GM18526 (cell line): ENCODE data around the gene XRN2.

Source experiments
- POLR2A ChIP-seq: IDR thresholded peaks from 3 replicates; pipeline ENCODE4 v1.6.1; 2011; ENCODE audit not compliant: insufficient read length; ENCODE audit errors: extremely low read depth

The XRN2 gene

DNA sequence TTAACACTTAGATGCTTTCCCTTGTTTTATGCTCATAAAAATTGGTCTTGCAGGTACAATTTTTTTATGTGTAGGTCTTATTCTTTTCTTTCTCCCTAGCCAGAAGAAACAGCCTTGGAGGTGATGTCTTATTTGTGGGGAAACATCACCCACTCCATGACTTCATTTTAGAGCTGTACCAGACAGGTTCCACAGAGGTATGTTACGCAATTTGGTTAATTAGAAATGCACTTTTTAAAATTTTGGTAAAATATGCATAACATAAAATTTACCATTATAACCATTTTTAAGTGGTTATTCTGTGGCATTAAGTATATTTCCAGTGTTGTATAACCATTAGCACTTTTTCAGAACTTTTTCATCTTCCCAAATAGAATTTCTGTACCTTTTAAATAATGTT lies 52.9 kb downstream of the XRN2 start:
- TF ChIP-seq POLR2A = no peak

DNA sequence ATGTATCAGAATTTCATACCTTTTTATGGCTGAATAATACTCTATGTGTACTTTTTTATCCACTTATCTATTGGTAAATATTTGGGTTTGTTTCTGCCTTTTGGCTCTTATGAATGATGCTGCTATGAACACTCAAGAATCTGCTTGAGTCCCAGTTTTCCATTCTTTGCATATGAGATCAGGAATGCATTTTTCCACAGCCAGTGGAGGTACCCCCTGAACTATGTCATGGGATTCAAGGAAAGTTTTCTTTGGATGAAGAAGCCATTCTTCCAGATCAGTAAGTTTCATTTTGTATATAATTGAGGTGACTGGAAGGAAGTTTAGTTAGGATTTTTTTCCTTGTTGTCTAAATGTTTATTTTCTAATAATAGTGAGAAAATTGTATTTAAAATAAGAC lies 53.3 kb downstream of the XRN2 start:
- no peak for TF ChIP-seq POLR2A

DNA sequence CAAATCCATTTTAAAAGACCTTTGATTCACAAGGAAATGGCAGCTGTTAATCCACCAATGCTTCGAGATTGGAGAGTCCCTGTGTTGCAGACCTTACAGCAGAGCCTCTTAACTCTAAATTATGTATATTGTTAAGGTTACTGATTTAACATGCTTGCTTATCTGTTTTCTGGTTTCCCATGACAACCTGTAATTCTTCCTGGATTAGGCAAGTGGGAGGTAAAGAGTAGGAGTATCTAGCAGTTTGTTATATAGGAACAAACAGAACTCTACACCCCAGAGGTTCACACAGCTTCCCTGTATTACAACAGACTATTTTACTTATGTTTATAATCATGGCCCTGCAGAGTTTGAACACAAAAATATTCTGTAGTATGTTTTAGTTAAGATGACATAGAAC lies 54.7 kb downstream of the XRN2 start:
- no peak for TF ChIP-seq POLR2A

DNA sequence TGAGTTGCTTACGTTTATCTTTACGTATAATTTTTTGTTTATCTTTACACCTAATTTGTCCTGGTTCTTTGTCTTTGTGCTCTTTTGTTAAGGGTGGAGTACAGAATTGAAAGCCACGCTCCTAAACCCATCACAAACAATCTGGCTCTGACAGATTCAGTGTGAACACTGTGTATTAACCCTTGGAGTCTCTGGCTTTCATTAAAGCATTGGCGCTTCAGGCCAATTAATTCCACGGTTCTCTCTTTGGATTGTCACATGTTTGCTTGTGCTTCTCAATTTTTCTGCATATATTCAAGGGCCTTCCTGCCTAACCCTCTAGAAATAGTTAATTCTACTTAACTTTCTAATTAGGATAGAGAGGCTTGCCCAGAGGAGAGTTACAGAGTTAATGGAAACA lies 55.6 kb downstream of the XRN2 start:
- no peak for TF ChIP-seq POLR2A

DNA sequence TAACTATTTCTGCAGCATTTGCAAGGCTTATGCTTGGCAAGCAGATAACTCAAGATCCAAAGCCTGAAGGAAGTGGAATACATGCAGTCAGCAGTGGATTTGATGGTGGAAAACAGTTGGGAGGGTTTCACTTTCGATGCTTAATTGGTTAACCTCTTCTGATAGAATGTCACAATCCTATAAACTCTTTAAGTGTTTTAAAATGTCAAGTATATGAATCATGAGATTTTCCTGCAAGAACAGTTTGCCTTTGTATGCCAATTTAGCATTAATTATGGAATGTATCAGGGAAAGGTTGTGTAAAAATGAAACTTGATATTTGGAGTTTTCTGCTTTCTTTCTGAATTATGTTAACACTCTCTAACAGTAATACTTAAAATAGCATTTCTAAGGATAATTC lies 57.6 kb downstream of the XRN2 start:
- TF ChIP-seq POLR2A = no peak

DNA sequence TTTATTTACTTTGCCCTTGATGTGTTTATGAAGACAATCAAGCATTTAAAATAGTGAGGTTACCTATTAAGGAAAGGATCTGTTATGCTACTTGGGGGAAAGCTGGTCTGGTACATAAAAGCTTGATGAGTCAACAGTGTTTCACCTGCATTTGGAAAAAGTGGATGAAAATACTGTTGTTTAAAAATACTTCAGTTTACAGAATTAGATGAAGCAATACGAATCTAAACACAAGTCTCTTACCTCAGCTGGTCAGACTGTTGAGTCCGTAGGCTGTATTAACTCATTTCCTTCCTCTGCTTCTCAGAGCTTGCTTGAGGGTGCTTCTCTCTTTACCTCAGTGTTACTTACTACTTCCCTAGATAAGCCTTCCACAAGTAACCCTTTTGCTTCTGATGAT lies 58.1 kb downstream of the XRN2 start:
- no peak for TF ChIP-seq POLR2A

DNA sequence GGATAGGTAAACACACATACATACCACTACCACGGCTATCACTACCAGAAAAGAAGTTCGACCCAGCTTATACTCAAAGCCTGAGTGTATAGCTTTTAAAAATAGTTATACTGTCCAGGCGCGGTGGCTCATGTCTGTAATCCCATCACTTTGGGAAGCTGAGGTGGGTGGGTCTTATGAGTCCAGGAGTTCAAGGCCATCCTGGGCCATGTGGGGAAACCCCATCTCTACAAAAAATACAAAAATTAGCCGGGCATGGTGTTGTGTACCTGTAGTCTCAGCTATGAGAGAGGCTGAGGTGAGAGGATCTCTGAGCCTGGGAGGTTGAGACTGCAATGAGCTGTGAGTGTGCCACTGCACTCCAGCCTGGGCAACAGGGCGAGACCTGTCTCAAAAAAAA lies 61.3 kb downstream of the XRN2 start:
- no peak for TF ChIP-seq POLR2A

DNA sequence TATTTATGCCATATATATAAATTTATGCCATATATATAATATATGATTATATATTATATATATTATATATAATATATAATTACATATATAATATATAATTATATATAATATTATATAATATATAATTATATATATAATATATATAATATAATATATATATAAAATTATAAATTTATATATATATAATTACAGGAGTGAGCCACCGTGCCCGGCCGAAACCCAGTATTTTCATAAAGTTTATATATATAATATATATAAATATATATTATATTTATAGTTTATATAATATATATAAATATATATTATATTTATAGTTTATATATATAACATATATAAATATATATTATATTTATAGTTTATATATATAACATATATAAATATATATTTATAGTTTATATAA lies 62.6 kb downstream of the XRN2 start:
- no peak for TF ChIP-seq POLR2A

DNA sequence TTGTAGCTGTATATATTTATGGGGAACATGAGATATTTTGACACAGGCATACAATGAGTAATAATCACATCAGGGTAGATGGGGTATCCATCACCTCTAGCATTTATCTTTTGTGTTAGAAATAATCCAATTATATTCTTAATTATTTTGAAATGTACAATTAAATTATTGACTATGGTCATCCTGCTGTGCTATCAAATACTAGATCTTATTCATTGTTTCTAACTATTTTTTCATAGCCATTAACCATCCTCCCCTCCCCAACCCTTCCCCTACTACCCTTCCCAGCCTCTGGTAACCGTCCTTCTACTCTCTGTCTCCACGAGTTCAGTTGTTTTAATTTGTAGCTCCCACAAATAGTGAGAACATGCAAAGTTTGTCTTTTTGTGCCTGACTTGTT lies 65.7 kb downstream of the XRN2 start:
- TF ChIP-seq POLR2A = no peak

DNA sequence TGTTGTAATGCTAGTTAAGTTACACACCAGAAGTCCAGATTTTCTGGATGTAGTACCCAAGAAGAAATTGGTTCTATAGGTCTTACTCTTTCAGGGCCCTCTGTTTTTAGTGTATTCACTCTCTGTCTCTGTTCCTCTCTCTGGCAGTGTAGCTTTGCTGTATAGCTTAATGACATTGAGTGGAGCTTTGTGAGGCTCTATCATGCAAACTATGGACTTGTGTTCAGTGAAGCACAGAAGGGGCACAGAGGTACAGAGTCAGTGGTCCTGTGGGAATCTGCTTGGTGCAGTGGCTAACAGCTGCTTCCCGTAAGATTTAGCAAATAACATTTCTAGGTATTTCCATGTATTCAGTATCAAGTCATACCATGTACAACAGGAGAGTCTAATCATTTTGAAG lies 68.1 kb downstream of the XRN2 start:
- no peak for TF ChIP-seq POLR2A

DNA sequence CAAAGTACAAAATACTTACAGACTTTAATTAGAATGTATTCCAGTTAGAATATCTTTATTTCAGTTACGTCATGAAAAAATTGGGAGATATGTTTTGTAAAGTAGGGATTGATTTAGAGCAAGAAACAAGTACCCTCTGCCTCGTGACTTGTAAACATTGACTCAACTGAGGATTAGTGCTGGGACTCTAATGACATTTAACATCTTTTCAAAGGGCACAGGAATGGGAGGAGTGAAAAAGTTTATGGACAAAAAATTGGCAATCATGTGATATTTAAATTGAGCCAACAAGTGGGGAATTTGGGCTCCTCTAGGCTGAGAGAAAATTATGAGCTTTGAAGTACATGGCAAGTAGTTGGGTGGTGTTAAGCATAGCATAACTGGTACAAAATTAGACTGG lies 68.9 kb downstream of the XRN2 start:
- no peak for TF ChIP-seq POLR2A

DNA sequence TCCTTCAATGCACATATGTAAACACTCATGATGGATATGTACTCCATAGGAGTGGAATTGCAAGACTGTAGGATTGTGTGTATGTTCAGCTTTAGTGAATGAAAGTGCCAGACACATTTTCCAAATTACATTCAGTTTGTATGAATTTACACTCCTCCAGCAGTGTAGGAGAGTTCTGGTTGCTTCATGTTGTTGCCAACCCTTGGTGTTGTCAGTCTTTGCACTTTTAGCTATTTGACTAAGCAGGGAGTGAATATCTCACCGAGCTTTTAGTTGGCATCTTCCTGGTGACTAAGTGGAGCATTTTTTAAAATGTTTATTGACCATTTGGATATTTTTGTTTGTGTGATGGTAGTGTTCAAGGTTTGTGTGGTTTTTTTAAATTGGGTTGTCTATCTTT lies 70.3 kb downstream of the XRN2 start:
- no peak for TF ChIP-seq POLR2A

DNA sequence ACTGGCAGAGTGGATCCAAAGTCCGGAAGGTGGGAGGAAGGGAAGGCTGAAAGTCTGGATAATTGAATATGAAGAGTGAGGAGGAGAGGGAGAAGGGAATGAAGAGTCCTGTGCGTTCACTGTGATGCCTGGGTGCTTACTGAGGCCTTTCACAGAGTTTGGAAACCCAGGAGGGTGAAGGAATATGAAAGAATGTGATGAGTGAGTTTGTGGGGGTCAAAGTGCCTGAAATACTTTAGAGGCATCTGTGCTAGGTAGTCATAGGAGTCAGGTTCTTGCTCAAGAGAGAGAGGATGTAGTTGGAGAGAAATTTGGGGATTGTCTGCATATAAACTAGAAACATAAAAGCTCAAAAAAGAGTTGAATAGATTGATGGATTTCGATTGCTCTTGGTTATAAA lies 73.5 kb downstream of the XRN2 start:
- TF ChIP-seq POLR2A = no peak

DNA sequence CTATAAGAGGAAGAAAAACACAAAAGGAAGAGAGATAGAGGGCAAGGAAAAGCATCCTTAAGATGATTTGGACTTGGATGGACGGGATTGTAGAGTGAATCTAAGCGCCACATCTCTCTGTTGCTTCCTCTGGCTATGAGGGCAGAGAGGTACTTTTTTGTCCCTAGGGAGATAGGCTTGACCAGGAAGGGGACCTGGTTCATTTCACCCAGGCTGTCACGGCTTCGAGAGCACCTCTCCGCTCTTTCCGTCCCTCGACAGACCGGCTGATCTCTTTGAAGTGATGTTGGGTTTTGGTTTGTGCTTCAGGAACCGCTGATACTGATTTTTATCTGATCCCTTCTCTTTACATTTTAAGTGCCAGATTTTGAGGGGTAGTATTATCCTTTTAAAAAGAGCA lies 74.6 kb downstream of the XRN2 start:
- no peak for TF ChIP-seq POLR2A

DNA sequence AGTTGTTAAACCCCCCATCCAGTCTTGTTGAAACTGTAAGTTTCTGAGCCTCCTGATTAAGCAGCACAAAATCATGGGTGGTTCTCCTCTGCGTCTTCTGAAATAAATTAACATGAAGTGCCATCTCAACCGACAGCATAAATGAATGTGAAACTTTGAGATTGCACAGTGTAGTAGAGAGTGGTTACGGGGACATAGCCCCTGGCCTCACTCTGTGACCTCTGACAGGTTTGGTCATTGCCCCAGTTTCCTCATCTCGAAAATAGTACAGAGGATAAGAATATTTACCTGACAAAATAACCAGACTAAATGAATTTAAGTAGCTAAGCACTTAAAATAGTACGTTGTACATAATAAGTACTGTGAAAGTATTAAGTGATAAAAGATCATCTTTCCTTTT lies 75.1 kb downstream of the XRN2 start:
- no peak for TF ChIP-seq POLR2A

DNA sequence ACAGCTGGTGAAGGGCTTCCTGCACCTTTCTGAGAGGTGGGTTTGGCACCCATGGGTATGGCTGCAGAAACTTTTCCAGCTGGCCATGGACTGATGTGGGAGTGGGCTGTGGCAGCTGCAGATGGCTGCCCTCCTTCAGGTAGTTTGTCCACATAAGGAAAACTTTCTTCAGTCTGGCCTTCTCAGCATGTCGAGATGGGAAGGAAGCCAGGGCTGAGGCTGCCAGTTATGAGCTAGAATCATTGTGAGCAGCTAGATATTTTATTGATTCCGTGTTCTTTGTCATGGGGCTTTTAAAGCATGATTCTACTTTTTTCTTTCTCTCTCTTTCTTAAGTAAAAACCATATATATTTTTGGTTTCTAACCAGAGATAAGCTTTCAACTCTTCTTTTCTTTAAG lies 77.6 kb downstream of the XRN2 start:
- no peak for TF ChIP-seq POLR2A

DNA sequence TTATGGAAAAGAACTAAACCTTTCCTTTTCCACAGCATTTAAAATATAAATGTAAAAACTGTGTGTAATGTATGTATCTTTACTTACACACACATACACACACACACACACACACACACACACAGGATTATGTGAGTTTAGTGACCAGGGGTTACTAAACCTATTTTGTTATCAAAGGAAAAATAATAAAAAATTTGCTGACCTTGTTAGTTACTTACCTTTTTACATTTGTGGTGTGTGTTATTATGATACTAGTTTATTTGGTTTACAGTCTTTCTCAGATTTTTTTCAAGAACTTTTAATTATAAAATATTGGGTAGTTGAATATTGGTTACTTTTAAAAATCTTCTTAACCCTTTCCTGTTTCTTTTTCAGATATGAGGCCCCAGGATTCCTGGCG lies 78.5 kb downstream of the XRN2 start:
- TF ChIP-seq POLR2A = no peak

DNA sequence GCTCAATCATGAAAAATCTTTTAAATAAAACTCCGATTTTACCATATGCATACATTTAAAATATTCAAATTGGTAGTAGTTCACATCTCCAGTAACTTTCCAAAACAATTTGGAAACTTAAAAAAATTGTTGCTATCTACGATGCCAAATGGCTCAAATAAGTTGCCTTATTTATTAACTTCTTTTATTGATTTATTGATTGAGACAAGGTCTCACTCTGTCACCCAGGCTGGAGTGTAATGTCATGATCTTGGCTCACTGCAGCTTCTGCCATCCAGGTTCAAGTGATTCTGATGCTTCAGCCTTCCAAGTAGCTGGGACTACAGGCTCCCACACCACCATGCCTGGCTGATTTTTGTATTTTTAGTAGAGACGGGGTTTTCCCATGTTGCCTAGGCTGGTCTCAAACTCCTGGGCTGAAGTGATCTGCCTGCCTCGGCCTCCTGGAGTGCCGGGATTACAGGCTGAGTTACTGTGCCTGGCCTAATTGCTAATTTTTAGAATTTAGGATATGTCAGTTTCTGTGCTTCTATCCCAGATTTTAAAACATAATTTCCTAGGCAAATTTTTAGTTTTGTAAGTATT lies 81.3 kb downstream of the XRN2 start:
- TF ChIP-seq POLR2A = no peak
